ENCODE measurements around the gene SIGLECL1.

Gene SIGLECL1

DNA sequence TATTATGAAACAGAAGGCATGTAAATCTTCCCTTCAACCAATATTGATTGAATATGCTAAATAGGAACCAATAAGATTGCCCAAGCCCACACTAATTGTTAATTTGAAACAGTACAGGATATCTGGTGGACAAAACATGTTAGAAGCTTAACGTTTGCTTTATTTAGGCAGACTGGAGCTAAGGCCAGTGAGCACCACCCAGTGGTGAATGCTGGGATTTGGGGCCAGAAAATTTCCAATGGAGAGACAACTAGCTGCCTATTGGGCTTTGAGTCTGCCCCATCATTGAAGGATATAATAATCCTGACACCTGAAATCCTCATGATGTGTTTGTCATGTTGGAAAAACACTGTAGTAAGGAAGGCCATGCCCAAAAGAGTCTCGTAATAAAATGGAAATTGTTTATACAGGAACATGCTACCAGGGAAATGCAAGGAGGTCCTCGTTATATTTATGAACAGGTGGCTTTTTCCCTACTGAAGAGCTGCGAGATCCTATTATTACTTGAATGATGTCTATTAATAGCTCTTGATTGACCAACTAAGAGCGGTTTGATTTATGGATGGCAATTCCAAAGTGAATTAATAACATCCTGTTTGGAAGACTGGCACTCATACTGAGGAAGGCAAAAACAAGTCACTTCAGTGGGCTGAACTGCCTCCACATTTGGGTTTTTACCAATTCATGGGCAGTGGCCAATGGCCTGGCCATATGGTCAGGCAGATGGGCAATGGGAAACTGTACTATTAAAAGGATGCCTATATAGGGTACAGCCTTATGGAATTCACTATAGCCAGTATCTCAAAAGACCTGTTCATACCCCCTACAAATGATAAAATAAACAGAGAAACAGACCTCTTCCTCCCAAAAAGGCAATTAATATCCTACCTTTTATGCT, 8.7 kb downstream of the SIGLECL1 start:
- H3K4me3 ChIP-seq (ENCODE audit: control insufficient read depth, low read depth, low read length) = no peak overlapping the region
- DNase-seq (ENCODE audit: low read depth) = no peak
- TF ChIP-seq, protein P1, sequence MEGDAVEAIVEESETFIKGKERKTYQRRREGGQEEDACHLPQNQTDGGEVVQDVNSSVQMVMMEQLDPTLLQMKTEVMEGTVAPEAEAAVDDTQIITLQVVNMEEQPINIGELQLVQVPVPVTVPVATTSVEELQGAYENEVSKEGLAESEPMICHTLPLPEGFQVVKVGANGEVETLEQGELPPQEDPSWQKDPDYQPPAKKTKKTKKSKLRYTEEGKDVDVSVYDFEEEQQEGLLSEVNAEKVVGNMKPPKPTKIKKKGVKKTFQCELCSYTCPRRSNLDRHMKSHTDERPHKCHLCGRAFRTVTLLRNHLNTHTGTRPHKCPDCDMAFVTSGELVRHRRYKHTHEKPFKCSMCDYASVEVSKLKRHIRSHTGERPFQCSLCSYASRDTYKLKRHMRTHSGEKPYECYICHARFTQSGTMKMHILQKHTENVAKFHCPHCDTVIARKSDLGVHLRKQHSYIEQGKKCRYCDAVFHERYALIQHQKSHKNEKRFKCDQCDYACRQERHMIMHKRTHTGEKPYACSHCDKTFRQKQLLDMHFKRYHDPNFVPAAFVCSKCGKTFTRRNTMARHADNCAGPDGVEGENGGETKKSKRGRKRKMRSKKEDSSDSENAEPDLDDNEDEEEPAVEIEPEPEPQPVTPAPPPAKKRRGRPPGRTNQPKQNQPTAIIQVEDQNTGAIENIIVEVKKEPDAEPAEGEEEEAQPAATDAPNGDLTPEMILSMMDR (IDR thresholded peaks at IDR 0.05; ENCODE audit: control insufficient read depth, insufficient read depth, low read depth, low read length, missing control alignments) = peak; percentile 63

- H3K4me3 ChIP-seq (ENCODE audit: control insufficient read depth, low read depth, low read length) = no peak overlapping the region
- TF ChIP-seq, protein P1 (IDR thresholded peaks at IDR 0.05; ENCODE audit: control insufficient read depth, insufficient read depth, low read depth, low read length, missing control alignments) = no peak
- DNase-seq (ENCODE audit: low read depth) = no peak
Observed at GRCh38 chr19:51263808-51264207, 12.9 kb downstream of the SIGLECL1 start.

DNA sequence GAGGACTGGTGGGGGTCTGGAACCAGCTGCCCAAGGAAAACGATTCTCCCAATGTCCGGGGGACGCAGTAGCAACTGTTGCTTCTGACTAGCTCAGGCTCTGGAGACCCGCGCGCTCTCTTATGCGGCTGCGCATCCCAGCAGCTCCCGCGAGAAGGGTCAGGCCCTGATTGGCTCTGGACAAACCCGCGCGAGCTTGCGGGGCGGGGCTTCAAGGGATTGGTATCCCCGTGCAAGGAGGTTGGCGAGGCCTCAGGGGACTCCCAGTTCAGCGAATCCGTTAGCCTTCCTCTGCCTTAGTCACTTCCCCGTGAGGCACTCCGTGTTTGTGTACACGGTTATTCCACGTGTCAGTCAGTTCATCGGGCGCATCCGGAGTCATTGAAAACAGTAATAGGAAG, 20.2 kb downstream of the SIGLECL1 start:
- no peak for DNase-seq (ENCODE audit: low read depth)
- H3K4me3 ChIP-seq (ENCODE audit: control insufficient read depth, low read depth, low read length) = no peak overlapping the region
- TF ChIP-seq, protein P1 (IDR thresholded peaks at IDR 0.05; ENCODE audit: control insufficient read depth, insufficient read depth, low read depth, low read length, missing control alignments) = no peak

DNA sequence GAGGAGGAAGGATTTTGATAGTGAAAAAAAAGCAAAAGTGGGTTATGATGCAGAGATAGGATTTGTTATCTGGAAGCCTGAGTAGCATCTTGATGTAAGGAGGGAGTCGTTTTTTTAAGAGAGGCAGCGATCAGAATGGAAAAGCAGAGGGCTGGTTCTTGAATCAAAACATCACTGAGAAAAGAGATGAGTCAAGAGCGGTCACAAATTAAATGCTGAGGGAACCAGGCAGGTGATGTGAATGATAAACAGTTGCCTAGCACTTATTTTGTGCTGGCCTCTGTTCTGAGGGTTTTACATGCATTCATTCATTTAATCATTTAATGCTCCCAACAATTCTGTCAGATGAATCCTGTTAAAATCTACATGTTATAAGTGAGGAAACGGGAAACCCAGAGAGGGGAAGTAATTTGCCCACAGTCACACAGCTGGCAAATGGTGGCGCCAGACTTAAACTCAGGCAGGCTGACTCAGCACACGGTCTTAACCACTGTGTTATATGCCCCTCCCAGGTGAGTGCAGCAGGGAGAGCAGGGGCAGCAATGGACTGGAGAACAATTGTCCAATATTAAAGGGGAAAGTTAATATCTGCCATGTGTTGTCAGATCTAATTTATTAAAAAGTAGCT, 21.4 kb downstream of the SIGLECL1 start:
- TF ChIP-seq, protein P1 (IDR thresholded peaks at IDR 0.05; ENCODE audit: control insufficient read depth, insufficient read depth, low read depth, low read length, missing control alignments) = no peak
- DNase-seq (ENCODE audit: low read depth) = no peak
- no peak overlapping the region for H3K4me3 ChIP-seq (ENCODE audit: control insufficient read depth, low read depth, low read length)

- TF ChIP-seq, protein P1 (IDR thresholded peaks at IDR 0.05; ENCODE audit: control insufficient read depth, insufficient read depth, low read depth, low read length, missing control alignments) = no peak
- H3K4me3 ChIP-seq (ENCODE audit: control insufficient read depth, low read depth, low read length) = no peak overlapping the region
- no peak for DNase-seq (ENCODE audit: low read depth)
Observed at GRCh38 chr19:51274049-51274770, 23.3 kb downstream of the SIGLECL1 start.

GRCh38 chr19:51277112-51277511, 26.2 kb downstream of the SIGLECL1 start:
- no peak for DNase-seq (ENCODE audit: low read depth)
- TF ChIP-seq, protein P1 (IDR thresholded peaks at IDR 0.05; ENCODE audit: control insufficient read depth, insufficient read depth, low read depth, low read length, missing control alignments) = no peak
- no peak overlapping the region for H3K4me3 ChIP-seq (ENCODE audit: control insufficient read depth, low read depth, low read length)
